ENCODE measurements around the gene CACNA1I.

Gene CACNA1I

GRCh38 chr22:39719559-39720450, 149.3 kb downstream of the CACNA1I start:
- H3K27me3 ChIP-seq (ENCODE audit: low read length): no peaks in the 10 kb centered on the region
- no peaks in the 10 kb centered on the region for H3F3A ChIP-seq (ENCODE audit: insufficient read depth)
- no peaks in the 10 kb centered on the region for H4K20me1 ChIP-seq (ENCODE audit: low read depth, low read length)
- H3K79me2 ChIP-seq (ENCODE audit: insufficient read depth, low read length): no peaks in the 10 kb centered on the region
- TF ChIP-seq EZH2phosphoT487 (conservative IDR thresholded peaks at IDR 0.05; ENCODE audit: low read length) (no peak), CTCF (IDR thresholded peaks at IDR 0.05; ENCODE audit: insufficient read depth, low read length, poor library complexity, severe bottlenecking) (no peak)
- H3K9ac ChIP-seq (ENCODE audit: low read length): no peak overlapping the region
- no peak overlapping the region for H3K27ac ChIP-seq (ENCODE audit: low read depth, low read length)
- H3K9me2 ChIP-seq (replicated peaks; ENCODE audit: insufficient read depth, low read length): no peaks in the 10 kb centered on the region
- H3K9me3 ChIP-seq (ENCODE audit: insufficient read depth, low read length): no peaks in the 10 kb centered on the region
- no peak overlapping the region for H2AFZ ChIP-seq (ENCODE audit: low read depth, low read length, severe bottlenecking)
- no peaks in the 10 kb centered on the region for H3K36me3 ChIP-seq (ENCODE audit: low read length)
- no peak overlapping the region for H3K4me3 ChIP-seq (ENCODE audit: insufficient read depth, low read length, poor library complexity, severe bottlenecking)
- no peak overlapping the region for H3K4me2 ChIP-seq (ENCODE audit: low read depth, low read length, poor library complexity, severe bottlenecking)

GRCh38 chr22:39721206-39722031, 150.9 kb downstream of the CACNA1I start:
- no peak for TF ChIP-seq EZH2phosphoT487 (conservative IDR thresholded peaks at IDR 0.05; ENCODE audit: low read length)
- no peak for TF ChIP-seq CTCF (IDR thresholded peaks at IDR 0.05; ENCODE audit: insufficient read depth, low read length, poor library complexity, severe bottlenecking)
- H4K20me1 ChIP-seq (ENCODE audit: low read depth, low read length): no peaks in the 10 kb centered on the region
- no peaks in the 10 kb centered on the region for H3K9me3 ChIP-seq (ENCODE audit: insufficient read depth, low read length)
- no peaks in the 10 kb centered on the region for H3K36me3 ChIP-seq (ENCODE audit: low read length)
- H3K27me3 ChIP-seq (ENCODE audit: low read length): no peaks in the 10 kb centered on the region
- H3K27ac ChIP-seq (ENCODE audit: low read depth, low read length): no peak overlapping the region
- no peak overlapping the region for H3K9ac ChIP-seq (ENCODE audit: low read length)
- no peaks in the 10 kb centered on the region for H3K9me2 ChIP-seq (replicated peaks; ENCODE audit: insufficient read depth, low read length)
- no peak overlapping the region for H2AFZ ChIP-seq (ENCODE audit: low read depth, low read length, severe bottlenecking)
- no peaks in the 10 kb centered on the region for H3F3A ChIP-seq (ENCODE audit: insufficient read depth)
- H3K79me2 ChIP-seq (ENCODE audit: insufficient read depth, low read length): no peaks in the 10 kb centered on the region
- H3K4me3 ChIP-seq (ENCODE audit: insufficient read depth, low read length, poor library complexity, severe bottlenecking): no peak overlapping the region
- no peak overlapping the region for H3K4me2 ChIP-seq (ENCODE audit: low read depth, low read length, poor library complexity, severe bottlenecking)

- TF ChIP-seq EZH2phosphoT487 (conservative IDR thresholded peaks at IDR 0.05; ENCODE audit: low read length): no peak
- TF ChIP-seq CTCF (IDR thresholded peaks at IDR 0.05; ENCODE audit: insufficient read depth, low read length, poor library complexity, severe bottlenecking): no peak
- Histone ChIP-seq H3K27me3 (ENCODE audit: low read length) (no peaks in the 10 kb centered on the region), H4K20me1 (ENCODE audit: low read depth, low read length) (no peaks in the 10 kb centered on the region), H3K4me2 (ENCODE audit: low read depth, low read length, poor library complexity, severe bottlenecking) (no peak overlapping the region), H3K27ac (ENCODE audit: low read depth, low read length) (no peak overlapping the region), H3K9me2 (replicated peaks; ENCODE audit: insufficient read depth, low read length) (no peaks in the 10 kb centered on the region), H3K9me3 (ENCODE audit: insufficient read depth, low read length) (no peaks in the 10 kb centered on the region), H3K9ac (ENCODE audit: low read length) (no peak overlapping the region), H3K4me3 (ENCODE audit: insufficient read depth, low read length, poor library complexity, severe bottlenecking) (no peak overlapping the region), H3K36me3 (ENCODE audit: low read length) (no peaks in the 10 kb centered on the region), H3F3A (ENCODE audit: insufficient read depth) (no peaks in the 10 kb centered on the region), H3K79me2 (ENCODE audit: insufficient read depth, low read length) (no peaks in the 10 kb centered on the region), H2AFZ (ENCODE audit: low read depth, low read length, severe bottlenecking) (no peak overlapping the region)
Observed at GRCh38 chr22:39722032-39722325, 151.4 kb downstream of the CACNA1I start.

All from SU-DHL-6 (cell line).